H1 (cell line): ENCODE results near the gene ALPP. TPM values are rescaled to one million over a fixed set of nuclear protein-coding genes. Genes with fewer than 3 reads are reported as not detected.

Experiments
- BRCA1 ChIP-seq: IDR thresholded peaks from 2 replicates; pipeline ENCODE4 v1.6.1; 2012; ENCODE audit warnings: low read depth, low read length, improper control_type of control experiment
- CBX8 ChIP-seq: fragments of 300-800, 300-1000 bp; sonication (generic); IDR thresholded peaks from 2 replicates; pipeline ENCODE4 v1.7.1; 2016; ENCODE audit warnings: low read depth, low read length, borderline replicate concordance
- FOSL1 ChIP-seq: IDR thresholded peaks from 2 replicates; pipeline ENCODE4 v1.6.1; 2011; ENCODE audit warnings: mild to moderate bottlenecking, low read depth, low read length, moderate library complexity; ENCODE audit not compliant: insufficient read depth
- JUN ChIP-seq: IDR thresholded peaks from 2 replicates; pipeline ENCODE4 v1.6.1; 2011; ENCODE audit warnings: low read depth, mild to moderate bottlenecking, improper control_type of control experiment, low read length
- KDM1A ChIP-seq: fragments of 200-600, 300-600 bp; sonication (generic); IDR thresholded peaks from 2 replicates; pipeline ENCODE4 v1.7.1; 2016; ENCODE audit warnings: mild to moderate bottlenecking, low read length, borderline replicate concordance
- RFX5 ChIP-seq: IDR thresholded peaks from 2 replicates; pipeline ENCODE4 v1.6.1; 2011; ENCODE audit warnings: low read depth, low read length, improper control_type of control experiment, borderline replicate concordance
- RNF2 ChIP-seq: fragments of 200-900, 300-1000 bp; sonication (generic); IDR thresholded peaks from 2 replicates; pipeline ENCODE4 v1.7.1; 2016; ENCODE audit warnings: borderline replicate concordance, low read depth, mild to moderate bottlenecking, antibody characterized with exemption, low read length; ENCODE audit not compliant: poor library complexity, severe bottlenecking; ENCODE audit errors: missing control alignments
- SIRT6 ChIP-seq: IDR thresholded peaks from one replicate; pipeline ENCODE4 v1.7.1; 2012; ENCODE audit warnings: low read length, inconsistent platforms
- TBP ChIP-seq: IDR thresholded peaks from 2 replicates; pipeline ENCODE4 v1.6.1; 2011; ENCODE audit warnings: low read depth, low read length, improper control_type of control experiment
- polyA plus RNA-seq, 7 experiments: library from polyadenylated mRNA; depleted of rRNA in 3 of 7; stranded (reverse) in 5 of 7; unstranded in 2 of 7; fragments of >200 nt in 5 of 7; fragments of 200-250 nt in 2 of 7; gene quantifications; 1 replicate in 5 of 7; 2 replicates in 1 of 7; 4 replicates in 1 of 7; pipeline versions ENCODE4 v1.2.1 to v1.2.3, GENCODE V29; 2011 to 2013; ENCODE audit warnings: missing spikeins in 2 of 7, mixed read lengths in 2 of 7
- total RNA-seq: library from RNA; stranded (reverse); fragmentation: NEBNext Ultra II Directional; extraction: Animal tissue kit (Norgen Biotek cat#: 25700); gene quantifications from 2 replicates; pipeline ENCODE4 v1.2.1, GENCODE V29; 2021
- TF ChIP-seq, protein P1 (sequence below): fragments of 300-600 bp; sonication (generic); IDR thresholded peaks from 2 replicates; pipeline ENCODE4 v1.7.1; 2012; ENCODE audit warnings: low read length, moderate library complexity, mild to moderate bottlenecking, inconsistent platforms; ENCODE audit not compliant: insufficient replicate concordance

ALPP gene
- total and polyA plus RNA-seq, 2 of the 8 experiments (the other 6 are each of a cell fraction or from before 2014, with no cell fraction given) = 0.15 TPM

DNA sequence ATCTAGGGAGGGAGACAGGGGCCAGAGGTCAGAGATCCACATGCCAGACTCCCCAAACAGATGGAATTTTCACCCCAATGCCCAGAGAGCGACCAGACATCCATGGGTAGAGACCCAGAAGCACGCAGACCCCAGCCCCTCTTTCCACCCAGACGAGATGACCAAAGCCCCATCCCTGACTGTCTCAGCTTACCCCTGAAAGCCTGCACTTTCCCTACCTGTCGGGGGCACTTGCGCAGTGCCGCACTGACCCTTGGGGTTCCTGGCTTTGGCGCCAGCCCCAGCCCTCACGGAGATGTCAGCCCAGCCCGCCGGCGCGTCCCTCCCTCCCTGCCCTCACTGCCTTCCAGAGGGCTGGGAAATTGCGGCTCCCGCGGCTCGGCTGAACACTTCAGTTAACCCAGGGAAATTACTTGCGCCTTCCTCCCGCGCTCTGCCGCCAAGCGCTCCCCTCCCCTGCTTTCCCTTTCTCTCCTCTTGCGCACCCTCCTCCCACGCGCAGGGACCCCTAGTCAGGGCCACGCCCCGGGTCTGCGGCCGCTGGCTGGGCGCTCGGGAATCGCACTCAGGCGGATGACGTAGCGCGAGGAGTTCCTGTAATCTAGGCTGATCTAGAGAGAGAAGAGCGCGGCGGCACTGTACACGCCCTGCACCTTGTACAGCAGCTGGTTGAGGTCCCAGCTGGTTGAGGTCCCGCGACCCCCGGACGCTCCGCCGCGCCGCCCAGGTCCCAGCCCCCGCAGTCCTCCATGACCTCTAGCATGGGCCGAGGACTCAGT is 40.1 kb downstream of the ALPP start (continued):
- TF ChIP-seq, protein P1, sequence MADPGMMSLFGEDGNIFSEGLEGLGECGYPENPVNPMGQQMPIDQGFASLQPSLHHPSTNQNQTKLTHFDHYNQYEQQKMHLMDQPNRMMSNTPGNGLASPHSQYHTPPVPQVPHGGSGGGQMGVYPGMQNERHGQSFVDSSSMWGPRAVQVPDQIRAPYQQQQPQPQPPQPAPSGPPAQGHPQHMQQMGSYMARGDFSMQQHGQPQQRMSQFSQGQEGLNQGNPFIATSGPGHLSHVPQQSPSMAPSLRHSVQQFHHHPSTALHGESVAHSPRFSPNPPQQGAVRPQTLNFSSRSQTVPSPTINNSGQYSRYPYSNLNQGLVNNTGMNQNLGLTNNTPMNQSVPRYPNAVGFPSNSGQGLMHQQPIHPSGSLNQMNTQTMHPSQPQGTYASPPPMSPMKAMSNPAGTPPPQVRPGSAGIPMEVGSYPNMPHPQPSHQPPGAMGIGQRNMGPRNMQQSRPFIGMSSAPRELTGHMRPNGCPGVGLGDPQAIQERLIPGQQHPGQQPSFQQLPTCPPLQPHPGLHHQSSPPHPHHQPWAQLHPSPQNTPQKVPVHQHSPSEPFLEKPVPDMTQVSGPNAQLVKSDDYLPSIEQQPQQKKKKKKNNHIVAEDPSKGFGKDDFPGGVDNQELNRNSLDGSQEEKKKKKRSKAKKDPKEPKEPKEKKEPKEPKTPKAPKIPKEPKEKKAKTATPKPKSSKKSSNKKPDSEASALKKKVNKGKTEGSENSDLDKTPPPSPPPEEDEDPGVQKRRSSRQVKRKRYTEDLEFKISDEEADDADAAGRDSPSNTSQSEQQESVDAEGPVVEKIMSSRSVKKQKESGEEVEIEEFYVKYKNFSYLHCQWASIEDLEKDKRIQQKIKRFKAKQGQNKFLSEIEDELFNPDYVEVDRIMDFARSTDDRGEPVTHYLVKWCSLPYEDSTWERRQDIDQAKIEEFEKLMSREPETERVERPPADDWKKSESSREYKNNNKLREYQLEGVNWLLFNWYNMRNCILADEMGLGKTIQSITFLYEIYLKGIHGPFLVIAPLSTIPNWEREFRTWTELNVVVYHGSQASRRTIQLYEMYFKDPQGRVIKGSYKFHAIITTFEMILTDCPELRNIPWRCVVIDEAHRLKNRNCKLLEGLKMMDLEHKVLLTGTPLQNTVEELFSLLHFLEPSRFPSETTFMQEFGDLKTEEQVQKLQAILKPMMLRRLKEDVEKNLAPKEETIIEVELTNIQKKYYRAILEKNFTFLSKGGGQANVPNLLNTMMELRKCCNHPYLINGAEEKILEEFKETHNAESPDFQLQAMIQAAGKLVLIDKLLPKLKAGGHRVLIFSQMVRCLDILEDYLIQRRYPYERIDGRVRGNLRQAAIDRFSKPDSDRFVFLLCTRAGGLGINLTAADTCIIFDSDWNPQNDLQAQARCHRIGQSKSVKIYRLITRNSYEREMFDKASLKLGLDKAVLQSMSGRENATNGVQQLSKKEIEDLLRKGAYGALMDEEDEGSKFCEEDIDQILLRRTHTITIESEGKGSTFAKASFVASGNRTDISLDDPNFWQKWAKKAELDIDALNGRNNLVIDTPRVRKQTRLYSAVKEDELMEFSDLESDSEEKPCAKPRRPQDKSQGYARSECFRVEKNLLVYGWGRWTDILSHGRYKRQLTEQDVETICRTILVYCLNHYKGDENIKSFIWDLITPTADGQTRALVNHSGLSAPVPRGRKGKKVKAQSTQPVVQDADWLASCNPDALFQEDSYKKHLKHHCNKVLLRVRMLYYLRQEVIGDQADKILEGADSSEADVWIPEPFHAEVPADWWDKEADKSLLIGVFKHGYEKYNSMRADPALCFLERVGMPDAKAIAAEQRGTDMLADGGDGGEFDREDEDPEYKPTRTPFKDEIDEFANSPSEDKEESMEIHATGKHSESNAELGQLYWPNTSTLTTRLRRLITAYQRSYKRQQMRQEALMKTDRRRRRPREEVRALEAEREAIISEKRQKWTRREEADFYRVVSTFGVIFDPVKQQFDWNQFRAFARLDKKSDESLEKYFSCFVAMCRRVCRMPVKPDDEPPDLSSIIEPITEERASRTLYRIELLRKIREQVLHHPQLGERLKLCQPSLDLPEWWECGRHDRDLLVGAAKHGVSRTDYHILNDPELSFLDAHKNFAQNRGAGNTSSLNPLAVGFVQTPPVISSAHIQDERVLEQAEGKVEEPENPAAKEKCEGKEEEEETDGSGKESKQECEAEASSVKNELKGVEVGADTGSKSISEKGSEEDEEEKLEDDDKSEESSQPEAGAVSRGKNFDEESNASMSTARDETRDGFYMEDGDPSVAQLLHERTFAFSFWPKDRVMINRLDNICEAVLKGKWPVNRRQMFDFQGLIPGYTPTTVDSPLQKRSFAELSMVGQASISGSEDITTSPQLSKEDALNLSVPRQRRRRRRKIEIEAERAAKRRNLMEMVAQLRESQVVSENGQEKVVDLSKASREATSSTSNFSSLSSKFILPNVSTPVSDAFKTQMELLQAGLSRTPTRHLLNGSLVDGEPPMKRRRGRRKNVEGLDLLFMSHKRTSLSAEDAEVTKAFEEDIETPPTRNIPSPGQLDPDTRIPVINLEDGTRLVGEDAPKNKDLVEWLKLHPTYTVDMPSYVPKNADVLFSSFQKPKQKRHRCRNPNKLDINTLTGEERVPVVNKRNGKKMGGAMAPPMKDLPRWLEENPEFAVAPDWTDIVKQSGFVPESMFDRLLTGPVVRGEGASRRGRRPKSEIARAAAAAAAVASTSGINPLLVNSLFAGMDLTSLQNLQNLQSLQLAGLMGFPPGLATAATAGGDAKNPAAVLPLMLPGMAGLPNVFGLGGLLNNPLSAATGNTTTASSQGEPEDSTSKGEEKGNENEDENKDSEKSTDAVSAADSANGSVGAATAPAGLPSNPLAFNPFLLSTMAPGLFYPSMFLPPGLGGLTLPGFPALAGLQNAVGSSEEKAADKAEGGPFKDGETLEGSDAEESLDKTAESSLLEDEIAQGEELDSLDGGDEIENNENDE = no peak
- TF ChIP-seq RNF2 (peak; percentile 30), JUN (no peak), FOSL1 (no peak), BRCA1 (no peak), TBP (no peak), CBX8 (no peak), RFX5 (no peak), SIRT6 (no peak), KDM1A (no peak)
